H1 (cell line): Measurements from ENCODE around the gene GUCY1A1. TPM values are rescaled to one million over a fixed set of nuclear protein-coding genes. Genes with fewer than 3 reads are reported as not detected.

Source experiments
- TAF7 ChIP-seq: optimal IDR thresholded peaks from 2 replicates; pipeline ENCODE3; 2011; ENCODE audit warnings: low read depth, mild to moderate bottlenecking, inconsistent platforms, low read length, moderate library complexity, borderline replicate concordance
- polyA plus RNA-seq, 7 experiments: library from polyadenylated mRNA; depleted of rRNA in 3 of 7; stranded (reverse) in 5 of 7; unstranded in 2 of 7; fragments of >200 nt in 5 of 7; fragments of 200-250 nt in 2 of 7; gene quantifications; 1 replicate in 5 of 7; 2 replicates in 1 of 7; 4 replicates in 1 of 7; pipeline versions ENCODE4 v1.2.1 to v1.2.3, GENCODE V29; 2011 to 2013; ENCODE audit warnings: missing spikeins in 2 of 7, mixed read lengths in 2 of 7
- total RNA-seq: library from RNA; stranded (reverse); fragmentation: NEBNext Ultra II Directional; extraction: Animal tissue kit (Norgen Biotek cat#: 25700); gene quantifications from 2 replicates; pipeline ENCODE4 v1.2.1, GENCODE V29; 2021

The GUCY1A1 gene
- total and polyA plus RNA-seq, 2 of the 8 experiments (the other 6 are each of a cell fraction or from before 2014, with no cell fraction given) = not detected

DNA sequence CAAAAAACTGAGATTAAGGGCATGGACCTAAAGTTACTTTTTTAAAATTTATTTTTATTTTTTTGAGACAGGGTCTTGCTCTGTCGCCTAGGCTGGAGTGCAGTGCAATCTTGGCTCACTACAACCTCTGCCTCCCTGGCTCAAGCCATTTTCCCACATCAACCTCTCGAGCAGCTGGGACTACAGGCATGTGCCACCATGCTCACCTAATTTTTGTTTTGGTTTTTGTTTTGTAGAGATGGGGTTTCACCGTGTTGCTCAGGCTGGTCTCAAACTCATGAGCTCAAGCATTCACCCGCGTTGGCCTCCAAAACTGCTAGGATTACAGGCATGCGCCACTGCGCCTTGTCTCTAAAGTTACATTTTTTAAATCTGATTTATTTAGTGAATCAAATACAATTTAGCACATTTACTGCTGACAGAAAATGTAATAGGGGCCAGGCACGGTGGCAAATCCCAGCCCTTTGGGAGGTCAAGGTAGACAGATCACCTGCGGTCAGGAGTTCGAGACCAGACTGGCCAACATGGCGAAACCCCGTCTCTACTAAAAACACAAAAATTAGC is 38.3 kb downstream of the GUCY1A1 start (continued):
- no peak for TF ChIP-seq TAF7
- TF ChIP-seq, all 59 proteins: peak for 0
